Tongue (tissue), 2 donors: Measurements from ENCODE around the gene PARK7. TPM values are rescaled to one million over a fixed set of nuclear protein-coding genes. Genes with fewer than 3 reads are reported as not detected.

Experiments
- DNase-seq: peaks from one replicate; pipeline ENCODE4 v3.0.0-alpha.2; 2015
- total RNA-seq: library from RNA; depleted of rRNA; stranded (reverse); fragments of >200 nt; gene quantifications from one replicate; pipeline ENCODE4 v1.2.3, GENCODE V29; 2014

PARK7 gene
- total RNA-seq, 1 donor from 2014 or later, result 212 TPM

DNA sequence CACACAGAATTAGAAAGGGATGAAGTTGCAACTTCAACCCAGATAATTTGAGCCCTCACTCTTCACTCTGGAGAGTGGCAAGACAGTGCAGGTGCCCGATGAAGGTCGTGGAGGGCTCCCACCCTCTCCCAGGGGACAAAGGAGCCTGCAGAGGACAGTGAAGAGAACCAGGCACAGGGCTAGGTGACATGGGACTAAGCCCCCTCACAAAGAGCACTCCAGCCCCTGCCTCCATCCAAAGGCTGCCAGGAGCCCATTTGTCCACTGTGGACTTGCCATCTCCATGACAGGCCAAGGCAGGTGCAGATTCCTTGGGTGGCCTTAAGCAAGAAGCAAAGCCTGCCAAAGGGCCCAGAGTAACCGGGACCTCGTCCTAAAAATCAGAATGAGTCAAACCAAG is 49.5 kb downstream of the PARK7 start:
- DNase-seq, result peak; percentile 59

- DNase-seq, result no peak
Measured at GRCh38 chr1:8011923-8012858, 50.7 kb downstream of the PARK7 start.

DNA sequence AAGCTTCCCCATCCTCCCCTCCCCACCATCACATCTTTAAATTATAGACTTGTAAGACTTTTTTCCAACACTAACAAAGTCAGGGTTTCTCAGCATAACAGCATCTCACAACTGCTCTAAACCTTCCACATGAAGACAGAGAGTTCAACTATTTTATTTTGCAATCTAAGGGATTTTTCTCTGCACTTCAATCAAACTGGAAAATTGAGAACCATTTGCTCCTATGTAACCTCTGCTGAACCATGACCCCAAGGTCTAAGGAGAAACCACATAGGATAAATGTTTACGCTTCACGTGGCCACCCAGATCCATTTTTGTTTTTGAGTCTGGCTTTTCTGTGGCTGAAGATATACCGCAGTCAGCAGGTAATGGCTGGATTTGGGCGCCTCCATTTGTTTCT is 51.4 kb downstream of the PARK7 start:
- no peak for DNase-seq

GRCh38 chr1:8013399-8013798 is 51.9 kb downstream of the PARK7 start:
- no peak for DNase-seq

- DNase-seq, result no peak
Measured at GRCh38 chr1:8013800-8014199, 52.3 kb downstream of the PARK7 start.

DNA sequence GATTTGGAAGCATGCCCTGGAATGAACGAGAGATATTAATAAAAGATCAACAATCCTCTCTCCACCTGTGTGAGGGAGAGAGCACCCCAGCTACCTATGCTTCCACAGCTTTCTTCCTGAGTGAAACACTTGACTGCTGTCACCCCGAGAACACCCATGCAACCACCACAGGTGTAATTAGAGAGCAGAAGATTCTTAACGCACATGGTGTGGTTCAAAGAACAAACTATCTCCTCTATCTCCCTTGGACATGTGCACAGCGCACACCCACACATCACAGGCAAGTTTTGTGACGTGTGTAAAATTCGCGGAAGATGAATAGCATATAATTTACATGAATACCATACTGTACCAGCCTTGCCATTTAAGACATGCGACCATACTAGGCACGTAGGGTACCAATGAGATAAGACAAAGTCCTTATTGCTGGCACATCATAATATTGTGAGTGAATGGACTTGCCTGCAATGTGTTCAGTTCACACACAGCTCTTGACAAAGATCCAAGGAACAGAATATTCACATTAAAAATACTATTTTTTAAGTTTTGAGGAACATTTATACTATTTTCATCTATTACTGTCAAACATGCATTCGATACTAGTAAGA is 53.0 kb downstream of the PARK7 start:
- no peak for DNase-seq

DNA sequence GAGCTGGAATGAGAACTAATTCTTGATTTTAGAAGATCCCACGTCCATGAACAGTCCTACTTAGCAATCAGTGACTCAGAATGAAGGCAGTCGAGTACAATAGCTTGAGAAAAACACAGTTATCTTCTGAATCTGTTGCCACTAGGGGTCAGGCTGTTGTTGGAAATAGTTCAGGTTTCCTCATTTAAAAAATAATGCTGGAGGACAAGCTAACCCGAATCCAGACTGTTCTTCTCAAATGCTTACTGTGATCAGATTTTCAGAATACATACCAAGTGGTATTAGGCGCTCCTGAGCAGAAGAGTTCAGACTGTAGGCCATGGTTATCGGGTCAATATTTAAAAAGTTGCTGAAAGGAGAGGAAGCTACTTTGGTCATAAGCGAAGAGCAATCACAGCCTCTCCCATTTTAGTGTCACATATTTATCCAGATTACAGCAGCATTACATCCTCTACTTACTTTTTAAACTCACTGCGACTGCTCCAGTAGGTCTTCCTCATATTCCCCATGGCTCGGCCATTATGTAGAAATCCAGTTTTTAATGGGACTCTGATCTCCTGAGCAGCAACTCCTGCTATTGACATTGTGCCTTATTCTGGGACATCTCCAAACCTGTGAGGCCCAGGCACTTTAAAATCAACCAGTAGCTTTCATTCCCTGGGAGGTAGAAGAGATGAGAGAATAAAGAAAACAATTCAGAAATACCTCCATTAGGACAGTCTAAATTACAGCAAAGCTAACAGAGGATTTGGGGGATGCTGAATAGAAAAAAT is 53.7 kb downstream of the PARK7 start:
- peak; percentile 86 for DNase-seq

GRCh38 chr1:8015809-8016165 is 54.3 kb downstream of the PARK7 start:
- DNase-seq, result no peak

DNA sequence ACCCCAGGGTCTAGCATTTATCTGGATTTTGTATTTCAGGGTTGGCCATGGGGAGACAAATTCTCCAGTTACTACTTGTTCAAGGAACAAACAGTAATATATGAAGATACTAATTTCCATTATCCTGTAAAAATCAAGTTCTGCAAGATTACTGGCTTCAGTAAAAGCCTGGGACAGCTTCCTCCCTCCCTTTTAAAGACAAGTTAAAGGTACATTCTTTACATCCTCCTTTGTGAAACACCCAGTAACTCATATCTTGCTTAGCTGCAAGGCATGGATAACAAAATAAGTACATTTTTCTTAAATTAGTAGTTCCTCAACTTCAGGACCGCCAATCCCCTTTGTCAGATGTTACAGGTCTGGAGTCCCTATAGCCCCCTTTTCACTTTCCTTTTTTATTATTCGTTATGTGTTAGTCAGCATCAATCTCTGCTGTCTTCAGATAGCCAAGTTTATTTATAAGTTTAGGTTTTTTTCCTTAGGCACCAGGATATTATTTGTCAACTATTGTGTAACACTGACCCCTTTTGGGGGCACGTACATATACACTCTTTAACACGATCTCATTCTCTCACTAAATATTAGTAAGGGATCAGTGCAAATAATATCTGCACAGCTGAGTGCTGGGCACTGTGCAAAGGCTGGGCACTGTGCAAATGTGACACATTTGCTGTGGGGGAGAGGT is 54.8 kb downstream of the PARK7 start:
- DNase-seq, result no peak

DNA sequence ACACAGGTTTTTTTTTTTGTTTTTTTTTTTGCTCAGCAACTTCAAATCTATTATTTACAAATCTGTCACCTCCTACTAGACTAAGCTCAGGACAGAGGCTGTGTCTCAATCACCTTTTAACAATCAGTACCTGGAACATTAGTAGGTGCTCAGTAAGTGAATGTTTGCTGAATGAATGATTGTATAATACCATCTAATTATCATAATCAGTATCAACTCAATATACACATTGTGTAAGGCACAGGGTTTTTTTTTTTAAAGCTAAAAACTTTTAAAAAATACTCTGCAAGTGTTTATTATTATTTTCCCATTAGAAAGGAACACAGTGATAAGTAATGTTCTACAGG is 55.4 kb downstream of the PARK7 start:
- no peak for DNase-seq

DNA sequence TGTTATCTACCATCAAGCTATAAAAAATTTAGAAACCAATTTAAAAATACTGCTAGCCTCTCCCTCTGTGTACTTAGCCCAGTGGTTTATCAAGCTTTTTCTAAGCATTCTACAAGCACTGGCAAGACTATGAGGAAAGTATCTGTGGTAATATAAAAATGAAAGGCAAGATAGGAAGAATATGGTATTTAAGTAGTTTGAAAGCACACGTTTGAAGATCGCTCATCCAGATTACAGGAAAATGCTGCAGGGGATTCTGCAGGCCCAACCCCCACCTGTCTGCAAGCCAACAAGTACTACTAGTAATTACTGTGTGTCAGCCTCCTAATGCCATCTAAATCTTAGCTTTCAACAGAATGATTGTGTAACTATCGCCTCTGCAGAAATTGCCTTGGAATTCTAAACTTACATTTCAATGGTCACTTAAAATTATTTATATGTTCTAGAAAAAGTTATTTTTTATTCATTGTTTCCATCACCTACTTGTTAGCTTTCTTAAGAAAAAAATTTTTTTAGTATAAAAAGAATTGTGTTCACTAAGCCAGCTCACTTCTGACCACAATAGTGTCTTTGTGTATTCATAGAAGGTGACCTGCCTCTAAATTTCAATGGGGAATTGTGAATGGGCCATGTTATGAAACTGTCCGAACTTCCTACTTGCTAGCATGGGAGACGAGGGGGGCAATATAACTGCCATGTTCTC is 56.1 kb downstream of the PARK7 start:
- DNase-seq, result no peak

- DNase-seq, result no peak
Measured at GRCh38 chr1:8018492-8019228, 57.1 kb downstream of the PARK7 start.

DNA sequence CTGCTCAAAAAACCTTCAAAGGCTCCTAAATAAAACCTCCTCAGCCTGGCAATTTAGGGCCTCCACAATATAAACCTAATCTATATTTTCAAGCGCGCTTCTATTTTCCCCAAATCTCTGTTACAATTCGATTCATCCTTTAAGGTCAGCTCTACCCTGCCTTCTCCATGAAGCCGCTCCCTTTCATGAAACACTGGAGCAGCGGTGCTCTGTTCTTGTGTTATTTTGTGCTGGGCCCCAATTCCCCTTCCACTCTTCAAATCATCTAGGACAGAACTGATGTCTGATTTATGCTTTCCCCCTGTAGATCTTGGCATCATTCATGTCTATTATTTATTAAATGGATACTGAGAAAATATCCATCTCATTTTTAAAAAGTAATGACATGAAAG is 57.7 kb downstream of the PARK7 start:
- no peak for DNase-seq

DNA sequence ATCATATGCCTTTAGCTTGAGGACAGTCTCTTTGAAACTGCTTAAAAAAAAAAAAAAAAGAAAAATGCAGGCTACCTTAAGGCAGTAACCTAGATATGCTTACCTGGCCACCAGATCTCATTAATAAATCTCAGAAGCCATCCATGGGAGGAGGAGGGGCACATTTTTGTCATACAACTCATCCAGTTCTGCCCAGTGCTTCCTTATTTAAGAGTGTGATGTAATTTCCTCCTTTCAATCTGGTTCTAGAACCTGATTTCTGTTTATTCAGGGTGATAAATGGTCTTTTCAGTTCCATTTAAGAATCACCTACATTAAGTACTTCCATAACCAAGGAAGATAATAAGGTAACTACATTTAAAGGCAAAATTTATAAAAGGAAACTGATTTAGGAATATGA is 58.5 kb downstream of the PARK7 start:
- no peak for DNase-seq

DNA sequence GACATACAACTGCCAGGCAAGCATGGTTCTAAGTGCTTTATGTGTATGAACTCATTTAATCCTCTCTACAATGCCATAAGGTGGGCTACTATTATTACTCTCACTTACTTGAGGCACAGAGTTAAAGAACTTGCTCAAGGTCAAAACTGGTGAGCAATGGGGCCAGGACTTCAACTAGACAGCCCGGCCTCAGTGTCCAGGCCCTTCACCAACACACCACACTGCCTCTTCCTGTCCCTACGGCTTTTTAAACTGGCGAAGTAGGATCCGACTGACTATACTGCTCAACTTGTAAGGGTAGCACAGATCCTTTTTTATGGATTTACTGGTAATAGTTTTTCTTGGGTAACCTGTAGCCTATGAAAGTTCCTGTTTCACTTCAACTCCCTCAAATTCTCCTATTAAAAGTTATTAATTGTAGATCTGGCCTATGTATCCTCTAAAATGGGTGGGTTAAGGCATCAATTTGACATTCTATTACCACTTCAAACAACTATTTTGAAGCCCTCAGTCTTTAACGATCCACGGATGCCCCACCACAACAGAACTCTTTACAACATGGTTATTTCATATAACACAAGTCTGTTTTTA is 60.3 kb downstream of the PARK7 start:
- no peak for DNase-seq

DNA sequence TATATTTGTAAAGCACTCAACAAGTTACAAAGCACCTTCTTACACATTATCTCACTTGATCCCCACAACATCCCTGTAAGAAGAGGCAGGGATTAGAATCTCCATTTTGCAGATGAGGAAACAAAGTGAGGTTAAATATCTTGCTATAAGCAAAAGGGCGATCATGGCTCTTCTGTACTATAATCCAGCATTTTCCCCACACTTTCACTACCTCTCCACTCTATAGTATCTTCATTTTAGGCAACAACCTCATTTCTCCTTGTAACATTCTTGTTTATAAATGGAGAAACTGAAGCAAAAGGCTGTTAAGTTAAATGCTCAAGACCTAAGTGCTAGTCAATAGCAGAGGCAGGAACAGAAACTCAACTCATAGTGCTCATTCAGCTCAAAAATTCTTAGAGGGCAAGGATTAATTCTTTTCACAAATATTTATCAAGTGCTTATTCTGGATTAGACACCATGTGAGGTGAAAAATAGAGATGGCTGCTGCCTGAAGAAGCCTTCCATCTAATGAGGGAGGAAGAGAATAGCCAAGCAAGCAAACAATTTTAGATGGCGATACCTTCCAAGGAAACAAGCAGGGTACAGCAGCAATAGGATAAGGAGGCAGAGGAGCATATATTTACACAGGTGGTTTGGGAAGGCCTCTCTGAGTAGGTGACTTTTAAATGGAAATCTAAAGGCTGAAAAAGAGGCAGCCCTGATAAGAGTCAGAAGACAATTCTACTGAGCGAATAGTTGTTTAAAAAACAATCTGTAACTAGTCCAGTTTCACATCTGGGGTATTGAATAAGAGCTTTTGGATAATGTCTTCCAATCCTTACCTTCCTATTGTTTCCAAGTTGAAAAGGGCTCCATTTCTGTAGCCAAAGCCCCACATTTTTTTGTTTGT is 61.1 kb downstream of the PARK7 start:
- no peak for DNase-seq

- no peak for DNase-seq
Measured at GRCh38 chr1:8023287-8023994, 61.9 kb downstream of the PARK7 start.

GRCh38 chr1:8023995-8024313 is 62.4 kb downstream of the PARK7 start:
- DNase-seq, result no peak

GRCh38 chr1:8024329-8024728 is 62.8 kb downstream of the PARK7 start:
- no peak for DNase-seq
